Fibroblast of the aortic adventitia (primary cell): Measurements from ENCODE around the gene CCKAR. TPM values are rescaled to one million over a fixed set of nuclear protein-coding genes. Genes with fewer than 3 reads are reported as not detected.

Experiments
- DNase-seq: peaks from one replicate; pipeline ENCODE4 v3.0.0-alpha.2; 2010; ENCODE audit warnings: low read depth
- H3K4me3 ChIP-seq: 2 replicates; pipeline ENCODE4 v1.5.1; 2011; ENCODE audit warnings: low read depth, mild to moderate bottlenecking, control low read depth, low read length, moderate library complexity
- total RNA-seq: library from RNA; depleted of rRNA; stranded (reverse); fragments of >200 nt; gene quantifications from 2 replicates; pipeline ENCODE4 v1.2.3, GENCODE V29; 2012; ENCODE audit warnings: low replicate concordance
- TF ChIP-seq, protein P1 (sequence below): IDR thresholded peaks from 2 replicates; pipeline ENCODE4 v1.5.1; 2011; ENCODE audit warnings: mild to moderate bottlenecking, low read length, control low read depth, inconsistent platforms; ENCODE audit not compliant: insufficient read depth

The CCKAR gene
- total RNA-seq, 1 donor: 3.1 TPM

GRCh38 chr4:26482508-26483462, 7.5 kb downstream of the CCKAR start:
- peak; percentile 50 for DNase-seq
- H3K4me3 ChIP-seq: no peak overlapping the region
- TF ChIP-seq, protein P1, sequence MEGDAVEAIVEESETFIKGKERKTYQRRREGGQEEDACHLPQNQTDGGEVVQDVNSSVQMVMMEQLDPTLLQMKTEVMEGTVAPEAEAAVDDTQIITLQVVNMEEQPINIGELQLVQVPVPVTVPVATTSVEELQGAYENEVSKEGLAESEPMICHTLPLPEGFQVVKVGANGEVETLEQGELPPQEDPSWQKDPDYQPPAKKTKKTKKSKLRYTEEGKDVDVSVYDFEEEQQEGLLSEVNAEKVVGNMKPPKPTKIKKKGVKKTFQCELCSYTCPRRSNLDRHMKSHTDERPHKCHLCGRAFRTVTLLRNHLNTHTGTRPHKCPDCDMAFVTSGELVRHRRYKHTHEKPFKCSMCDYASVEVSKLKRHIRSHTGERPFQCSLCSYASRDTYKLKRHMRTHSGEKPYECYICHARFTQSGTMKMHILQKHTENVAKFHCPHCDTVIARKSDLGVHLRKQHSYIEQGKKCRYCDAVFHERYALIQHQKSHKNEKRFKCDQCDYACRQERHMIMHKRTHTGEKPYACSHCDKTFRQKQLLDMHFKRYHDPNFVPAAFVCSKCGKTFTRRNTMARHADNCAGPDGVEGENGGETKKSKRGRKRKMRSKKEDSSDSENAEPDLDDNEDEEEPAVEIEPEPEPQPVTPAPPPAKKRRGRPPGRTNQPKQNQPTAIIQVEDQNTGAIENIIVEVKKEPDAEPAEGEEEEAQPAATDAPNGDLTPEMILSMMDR: no peak

- no peak overlapping the region for H3K4me3 ChIP-seq
- TF ChIP-seq, protein P1: no peak
These were observed 12.0 kb downstream of the CCKAR start for GRCh38 chr4:26478330-26478729.

DNA sequence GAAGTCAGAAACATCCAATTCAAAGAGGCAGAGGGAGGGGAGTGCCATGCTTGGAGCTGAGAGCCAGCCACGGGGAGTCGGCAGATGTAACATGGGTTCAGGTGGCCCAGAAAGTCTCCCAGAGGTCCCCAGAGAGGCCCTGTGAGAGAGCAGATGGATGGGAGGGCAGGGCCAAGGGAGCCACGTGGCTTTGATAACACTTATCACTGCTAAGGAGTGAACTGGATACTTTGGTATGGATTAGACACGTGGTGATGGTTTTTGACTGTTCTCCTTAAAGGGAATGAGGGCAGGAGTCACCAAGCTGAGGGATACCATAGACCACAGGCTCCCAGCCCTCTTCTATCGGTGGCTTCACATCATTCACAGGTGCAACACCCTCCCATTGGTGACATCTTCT, 13.7 kb downstream of the CCKAR start:
- H3K4me3 ChIP-seq: no peak overlapping the region
- TF ChIP-seq, protein P1: no peak
- no peak for DNase-seq

More at GRCh38 chr4:26478330-26478729, 12.0 kb downstream of the CCKAR start:
- DNase-seq: no peak

DNA sequence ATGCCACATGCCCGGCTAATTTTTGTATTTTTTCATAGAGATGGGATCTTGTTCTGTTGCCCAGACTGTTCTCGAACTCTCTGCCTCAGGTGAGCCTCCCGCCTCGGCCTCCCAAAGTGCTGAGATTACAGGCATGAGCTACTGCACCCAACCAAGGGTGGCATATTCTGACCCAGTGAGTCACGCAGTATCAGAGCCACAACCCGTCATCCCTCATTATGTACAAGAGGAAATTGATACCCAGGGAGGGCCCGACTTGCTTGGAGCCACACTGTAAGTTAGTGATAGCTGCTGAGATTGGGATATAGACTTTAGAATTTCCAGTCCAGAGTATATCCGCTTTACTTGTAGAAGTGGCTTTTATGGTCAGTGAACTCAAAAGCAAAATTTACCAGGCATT, 14.6 kb downstream of the CCKAR start:
- no peak for DNase-seq
- no peak overlapping the region for H3K4me3 ChIP-seq
- TF ChIP-seq, protein P1: no peak

- DNase-seq: no peak
- H3K4me3 ChIP-seq: no peak overlapping the region
- TF ChIP-seq, protein P1: no peak
These were observed 15.7 kb downstream of the CCKAR start for GRCh38 chr4:26474551-26474950.

- DNase-seq: no peak
- TF ChIP-seq, protein P1: no peak
- H3K4me3 ChIP-seq: no peak overlapping the region
These were observed 16.4 kb downstream of the CCKAR start for GRCh38 chr4:26473893-26474292.
